Epidermal melanocyte (primary cell): ENCODE results near the gene ARHGEF6.

Experiments
- DNase-seq: peaks from one replicate; pipeline ENCODE4 v3.0.0; 2011; ENCODE audit warnings: low spot score; ENCODE audit not compliant: insufficient read length

ARHGEF6 gene

GRCh38 chrX:136691028-136691809 is 89.5 kb downstream of the ARHGEF6 start:
- no peak for DNase-seq

GRCh38 chrX:136689436-136689835 is 91.3 kb downstream of the ARHGEF6 start:
- DNase-seq, result no peak

- DNase-seq, result no peak
Measured at GRCh38 chrX:136687457-136687856, 93.3 kb downstream of the ARHGEF6 start.

- DNase-seq, result no peak
Measured at GRCh38 chrX:136684120-136684519, 96.6 kb downstream of the ARHGEF6 start.

- no peak for DNase-seq
Measured at GRCh38 chrX:136679531-136679930, 101.2 kb downstream of the ARHGEF6 start.

GRCh38 chrX:136674270-136674985 is 106.3 kb downstream of the ARHGEF6 start:
- no peak for DNase-seq

- DNase-seq, result no peak
Measured at GRCh38 chrX:136671006-136671610, 109.6 kb downstream of the ARHGEF6 start.

GRCh38 chrX:136667446-136668168 is 113.1 kb downstream of the ARHGEF6 start:
- DNase-seq, result no peak

- no peak for DNase-seq
Measured at GRCh38 chrX:136666088-136666487, 114.6 kb downstream of the ARHGEF6 start.

- no peak for DNase-seq
Measured at GRCh38 chrX:136665258-136665900, 115.4 kb downstream of the ARHGEF6 start.

GRCh38 chrX:136662976-136663375 is 117.8 kb downstream of the ARHGEF6 start:
- DNase-seq, result no peak

GRCh38 chrX:136662104-136662503 is 118.6 kb downstream of the ARHGEF6 start:
- no peak for DNase-seq

- DNase-seq, result no peak
Measured at GRCh38 chrX:136660896-136661295, 119.8 kb downstream of the ARHGEF6 start.

GRCh38 chrX:136659174-136659573 is 121.6 kb downstream of the ARHGEF6 start:
- DNase-seq, result no peak

GRCh38 chrX:136658151-136658550 is 122.6 kb downstream of the ARHGEF6 start:
- no peak for DNase-seq

GRCh38 chrX:136656361-136656964 is 124.3 kb downstream of the ARHGEF6 start:
- DNase-seq, result no peak

- DNase-seq, result no peak
Measured at GRCh38 chrX:136652822-136653723, 127.7 kb downstream of the ARHGEF6 start.

- DNase-seq, result no peak
Measured at GRCh38 chrX:136650811-136651210, 129.9 kb downstream of the ARHGEF6 start.

- no peak for DNase-seq
Measured at GRCh38 chrX:136647677-136648360, 132.9 kb downstream of the ARHGEF6 start, which contains the start of gene CD40LG. Gene CD40LG (plus strand): TSS chrX:136648158. CDS start chrX:136648249, 91 bp downstream.
